Suprapubic skin (tissue), 3 donors: ENCODE measurements around the gene MGAT3.

Experiments
- CTCF ChIP-seq, 2 donors: fragments of 200-600 bp in 1 of 2; fragments of 450-650 bp in 1 of 2; sonication (generic) in 1 of 2; IDR thresholded peaks; one replicate each; pipeline ENCODE4 v1.5.1; 2016 to 2019; ENCODE audit warnings: antibody characterized with exemption in 2 of 2, mild to moderate bottlenecking in 1 of 2, moderate library complexity in 1 of 2
- POLR2AphosphoS5 ChIP-seq, 3 donors: sonication (generic); formaldehyde crosslinking; IDR thresholded peaks; one replicate each; pipeline ENCODE4 v1.6.1; 2017; ENCODE audit warnings: antibody characterized with exemption in 3 of 3

- TF ChIP-seq CTCF (IDR thresholded peaks at IDR 0.05) (no peak), POLR2AphosphoS5 (IDR thresholded peaks at IDR 0.05) (no peak)
Measured at GRCh38 chr22:39457556-39458443, 988 bp downstream of the MGAT3 start.
